Raji (cell line): ENCODE measurements around the gene BMERB1.

Source experiments
- POLR2A ChIP-seq: IDR thresholded peaks from 2 replicates; pipeline ENCODE4 v1.6.1; 2011; ENCODE audit warnings: low read depth, low read length, control low read depth; ENCODE audit not compliant: insufficient read depth

BMERB1 gene

GRCh38 chr16:15530085-15530484, 95.7 kb downstream of the BMERB1 start:
- TF ChIP-seq POLR2A: no peak

- TF ChIP-seq POLR2A: no peak
Measured at GRCh38 chr16:15532825-15533224, 98.4 kb downstream of the BMERB1 start.

- TF ChIP-seq POLR2A: no peak
Measured at GRCh38 chr16:15533386-15533785, 99.0 kb downstream of the BMERB1 start.

- TF ChIP-seq POLR2A: no peak
Measured at GRCh38 chr16:15535772-15536171, 101.4 kb downstream of the BMERB1 start.

GRCh38 chr16:15536843-15537242, 102.5 kb downstream of the BMERB1 start:
- TF ChIP-seq POLR2A: no peak

- no peak for TF ChIP-seq POLR2A
Measured at GRCh38 chr16:15538507-15538906, 104.1 kb downstream of the BMERB1 start.

GRCh38 chr16:15539197-15539596, 104.8 kb downstream of the BMERB1 start:
- no peak for TF ChIP-seq POLR2A

GRCh38 chr16:15542261-15542660, 107.9 kb downstream of the BMERB1 start:
- TF ChIP-seq POLR2A: no peak

GRCh38 chr16:15542734-15543347, 108.5 kb downstream of the BMERB1 start:
- TF ChIP-seq POLR2A: no peak

GRCh38 chr16:15544405-15544804, 110.0 kb downstream of the BMERB1 start:
- TF ChIP-seq POLR2A: no peak

GRCh38 chr16:15545544-15545943, 111.2 kb downstream of the BMERB1 start:
- TF ChIP-seq POLR2A: no peak

- no peak for TF ChIP-seq POLR2A
Measured at GRCh38 chr16:15547768-15548096, 113.3 kb downstream of the BMERB1 start.

GRCh38 chr16:15548482-15548891, 114.1 kb downstream of the BMERB1 start:
- TF ChIP-seq POLR2A: no peak

GRCh38 chr16:15552507-15552906, 118.1 kb downstream of the BMERB1 start:
- TF ChIP-seq POLR2A: no peak

- no peak for TF ChIP-seq POLR2A
Measured at GRCh38 chr16:15553313-15554088, 119.1 kb downstream of the BMERB1 start.

- TF ChIP-seq POLR2A: no peak
Measured at GRCh38 chr16:15556130-15556529, 121.7 kb downstream of the BMERB1 start.

- no peak for TF ChIP-seq POLR2A
Measured at GRCh38 chr16:15557258-15557657, 122.9 kb downstream of the BMERB1 start.
